Activated naive CD4-positive, alpha-beta T cell treated with anti-CD3 and anti-CD28 coated beads, Interleukin-2, amount 50 U/mL, for 72 hours (primary cell): Measurements from ENCODE around the gene NCOA7. TPM values are rescaled to one million over a fixed set of nuclear protein-coding genes. Genes with fewer than 3 reads are reported as not detected.

Experiments used
- ATAC-seq, 2 donors: fragments of 150-1000 bp; cut with Tn5 transposase; 2 replicates each; pipeline ENCODE4 v1.10.0; 2021; ENCODE audit warnings: mild to moderate bottlenecking in 2 of 2, moderate library complexity in 2 of 2
- DNase-seq, 2 donors: peaks; one replicate each; pipeline ENCODE4 v3.0.0; 2021 to 2022; ENCODE audit warnings: low spot score in 2 of 2
- H3K27ac Mint-ChIP-seq, 2 donors: one replicate each; pipeline ENCODE4 v1.8.0; 2022; ENCODE audit warnings: mild to moderate bottlenecking in 2 of 2, mixed read lengths in 2 of 2
- H3K36me3 Mint-ChIP-seq, 2 donors: one replicate each; pipeline ENCODE4 v1.8.0; 2022; ENCODE audit warnings: mixed read lengths in 2 of 2
- H3K9me3 Mint-ChIP-seq, 2 donors: one replicate each; pipeline ENCODE4 v1.8.0; 2022; ENCODE audit warnings: mixed read lengths in 2 of 2
- total RNA-seq, 2 donors: library from RNA; stranded (reverse); gene quantifications; one replicate each; pipeline ENCODE4 v1.2.3, GENCODE V29; 2022

Gene NCOA7
- total RNA-seq, 2 donors from 2014 or later = 50.8 to 58.8 TPM

- DNase-seq = no peak
- H3K27ac Mint-ChIP-seq = no peak overlapping the region
Observed at GRCh38 chr6:125814481-125814880, 23.7 kb downstream of the NCOA7 start.

GRCh38 chr6:125815080-125815910 is 24.5 kb downstream of the NCOA7 start:
- Mint-ChIP-seq H3K9me3 (no peaks in the 10 kb centered on the region), H3K27ac (no peak overlapping the region), H3K36me3 (peaks cover 4 to 19% of the 10 kb centered on the region in 2 donors)
- ATAC-seq (no peak), DNase-seq (no peak)

More at GRCh38 chr6:125814481-125814880, 23.7 kb downstream of the NCOA7 start:
- no peak for ATAC-seq
- H3K9me3 Mint-ChIP-seq = no peaks in the 10 kb centered on the region
- peaks cover 0 to 11% of the 10 kb centered on the region in 2 donors for H3K36me3 Mint-ChIP-seq

GRCh38 chr6:125816828-125817280 is 26.1 kb downstream of the NCOA7 start:
- DNase-seq = no peak
- Mint-ChIP-seq H3K9me3 (no peaks in the 10 kb centered on the region), H3K36me3 (peaks cover 8 to 30% of the 10 kb centered on the region in 2 donors), H3K27ac (no peak overlapping the region)
- peak; percentile 51 to 81 for ATAC-seq

GRCh38 chr6:125818225-125818657 is 27.5 kb downstream of the NCOA7 start:
- no peak for DNase-seq
- ATAC-seq = no peak
- Mint-ChIP-seq H3K9me3 (no peaks in the 10 kb centered on the region), H3K36me3 (peaks cover 8 to 18% of the 10 kb centered on the region in 2 donors), H3K27ac (peak overlapping the region; percentile 9 to 25)

- DNase-seq = no peak
- Mint-ChIP-seq H3K9me3 (no peaks in the 10 kb centered on the region), H3K27ac (peak overlapping the region in 1 of 2 donors; percentile 9), H3K36me3 (peaks cover 8 to 18% of the 10 kb centered on the region in 2 donors)
- ATAC-seq = no peak
Observed at GRCh38 chr6:125818772-125819260, 28.1 kb downstream of the NCOA7 start.

GRCh38 chr6:125819535-125820326 is 29.0 kb downstream of the NCOA7 start:
- no peak for DNase-seq
- ATAC-seq = no peak
- no peaks in the 10 kb centered on the region for H3K9me3 Mint-ChIP-seq
- H3K36me3 Mint-ChIP-seq = peaks cover 8 to 18% of the 10 kb centered on the region in 2 donors
- H3K27ac Mint-ChIP-seq = no peak overlapping the region

GRCh38 chr6:125821825-125822281 is 31.1 kb downstream of the NCOA7 start:
- Mint-ChIP-seq H3K36me3 (peaks cover 8 to 23% of the 10 kb centered on the region in 2 donors), H3K27ac (no peak overlapping the region), H3K9me3 (peaks cover 0 to 3% of the 10 kb centered on the region in 2 donors)
- DNase-seq (no peak), ATAC-seq (no peak)

- Mint-ChIP-seq H3K9me3 (peaks cover 0 to 3% of the 10 kb centered on the region in 2 donors), H3K36me3 (peaks cover 8 to 23% of the 10 kb centered on the region in 2 donors), H3K27ac (no peak overlapping the region)
- DNase-seq (no peak), ATAC-seq (no peak)
Observed at GRCh38 chr6:125823180-125823579, 32.4 kb downstream of the NCOA7 start.

- no peak for ATAC-seq
- no peak overlapping the region for H3K27ac Mint-ChIP-seq
- peaks cover 0 to 3% of the 10 kb centered on the region in 2 donors for H3K9me3 Mint-ChIP-seq
- no peak for DNase-seq
- H3K36me3 Mint-ChIP-seq = peaks cover 4 to 17% of the 10 kb centered on the region in 2 donors
Observed at GRCh38 chr6:125824946-125825771, 34.4 kb downstream of the NCOA7 start.

GRCh38 chr6:125826695-125827463 is 36.1 kb downstream of the NCOA7 start:
- Mint-ChIP-seq H3K9me3 (peaks cover 0 to 3% of the 10 kb centered on the region in 2 donors), H3K36me3 (peaks cover 0 to 5% of the 10 kb centered on the region in 2 donors), H3K27ac (no peak overlapping the region)
- no peak for DNase-seq
- ATAC-seq = no peak

GRCh38 chr6:125827788-125828320 is 37.1 kb downstream of the NCOA7 start:
- H3K27ac Mint-ChIP-seq = no peak overlapping the region
- DNase-seq = no peak
- no peak for ATAC-seq
- peaks cover 0 to 3% of the 10 kb centered on the region in 2 donors for H3K9me3 Mint-ChIP-seq
- H3K36me3 Mint-ChIP-seq = peaks cover 0 to 5% of the 10 kb centered on the region in 2 donors

GRCh38 chr6:125828476-125829039 is 37.8 kb downstream of the NCOA7 start:
- no peak for DNase-seq
- no peak overlapping the region for H3K27ac Mint-ChIP-seq
- ATAC-seq = no peak
- peaks cover 0 to 5% of the 10 kb centered on the region in 2 donors for H3K36me3 Mint-ChIP-seq
- peaks cover 0 to 3% of the 10 kb centered on the region in 2 donors for H3K9me3 Mint-ChIP-seq

- H3K27ac Mint-ChIP-seq = no peak overlapping the region
- no peak for ATAC-seq
- peaks cover 0 to 5% of the 10 kb centered on the region in 2 donors for H3K36me3 Mint-ChIP-seq
- DNase-seq = no peak
- peaks cover 0 to 3% of the 10 kb centered on the region in 2 donors for H3K9me3 Mint-ChIP-seq
Observed at GRCh38 chr6:125829433-125829832, 38.7 kb downstream of the NCOA7 start.

- DNase-seq (no peak), ATAC-seq (no peak)
- H3K36me3 Mint-ChIP-seq = peaks cover 0 to 1% of the 10 kb centered on the region in 2 donors
- peaks cover 0 to under 1% of the 10 kb centered on the region in 2 donors for H3K9me3 Mint-ChIP-seq
- no peak overlapping the region for H3K27ac Mint-ChIP-seq
Observed at GRCh38 chr6:125831659-125832058, 40.9 kb downstream of the NCOA7 start.
